ENCODE results near the gene MAGI1. TPM values are rescaled to one million over a fixed set of nuclear protein-coding genes. Genes with fewer than 3 reads are reported as not detected.

MAGI1 gene
- total RNA-seq, 1 donor from 2014 or later, result 49.8 TPM

DNA sequence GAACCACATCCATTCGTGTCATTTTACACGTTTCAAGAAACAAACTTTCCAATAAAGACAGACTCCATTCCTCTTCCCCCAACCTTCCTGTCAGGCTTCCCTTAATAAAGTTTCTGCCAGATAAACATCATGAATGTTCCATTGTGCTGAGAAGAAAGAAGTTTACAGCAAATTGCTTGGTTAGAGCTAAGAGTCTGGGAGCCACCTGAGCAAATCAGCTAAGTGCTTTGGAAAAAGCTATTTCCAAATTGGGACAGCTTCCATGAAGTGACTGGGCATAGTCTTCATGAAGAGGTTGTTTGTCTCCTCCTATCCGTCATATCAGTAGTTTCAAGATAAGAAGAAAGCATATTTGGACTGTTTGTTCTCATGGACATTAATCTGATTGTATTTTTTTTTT is 77.0 kb downstream of the MAGI1 start:
- Mint-ChIP-seq H3K4me3 (no peak overlapping the region), H3K9me3 (no peaks in the 10 kb centered on the region), H3K27ac (ENCODE audit: unreplicated experiment) (no peak overlapping the region), H3K36me3 (ENCODE audit: low read depth) (no peaks in the 10 kb centered on the region), H3K4me1 (no peaks in the 10 kb centered on the region), H3K27me3 (ENCODE audit: low read depth) (no peaks in the 10 kb centered on the region)
- TF ChIP-seq, protein P1, sequence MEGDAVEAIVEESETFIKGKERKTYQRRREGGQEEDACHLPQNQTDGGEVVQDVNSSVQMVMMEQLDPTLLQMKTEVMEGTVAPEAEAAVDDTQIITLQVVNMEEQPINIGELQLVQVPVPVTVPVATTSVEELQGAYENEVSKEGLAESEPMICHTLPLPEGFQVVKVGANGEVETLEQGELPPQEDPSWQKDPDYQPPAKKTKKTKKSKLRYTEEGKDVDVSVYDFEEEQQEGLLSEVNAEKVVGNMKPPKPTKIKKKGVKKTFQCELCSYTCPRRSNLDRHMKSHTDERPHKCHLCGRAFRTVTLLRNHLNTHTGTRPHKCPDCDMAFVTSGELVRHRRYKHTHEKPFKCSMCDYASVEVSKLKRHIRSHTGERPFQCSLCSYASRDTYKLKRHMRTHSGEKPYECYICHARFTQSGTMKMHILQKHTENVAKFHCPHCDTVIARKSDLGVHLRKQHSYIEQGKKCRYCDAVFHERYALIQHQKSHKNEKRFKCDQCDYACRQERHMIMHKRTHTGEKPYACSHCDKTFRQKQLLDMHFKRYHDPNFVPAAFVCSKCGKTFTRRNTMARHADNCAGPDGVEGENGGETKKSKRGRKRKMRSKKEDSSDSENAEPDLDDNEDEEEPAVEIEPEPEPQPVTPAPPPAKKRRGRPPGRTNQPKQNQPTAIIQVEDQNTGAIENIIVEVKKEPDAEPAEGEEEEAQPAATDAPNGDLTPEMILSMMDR (conservative IDR thresholded peaks at IDR 0.05), result no peak
- DNase-seq (ENCODE audit: low read depth, low spot score), result no peak

DNA sequence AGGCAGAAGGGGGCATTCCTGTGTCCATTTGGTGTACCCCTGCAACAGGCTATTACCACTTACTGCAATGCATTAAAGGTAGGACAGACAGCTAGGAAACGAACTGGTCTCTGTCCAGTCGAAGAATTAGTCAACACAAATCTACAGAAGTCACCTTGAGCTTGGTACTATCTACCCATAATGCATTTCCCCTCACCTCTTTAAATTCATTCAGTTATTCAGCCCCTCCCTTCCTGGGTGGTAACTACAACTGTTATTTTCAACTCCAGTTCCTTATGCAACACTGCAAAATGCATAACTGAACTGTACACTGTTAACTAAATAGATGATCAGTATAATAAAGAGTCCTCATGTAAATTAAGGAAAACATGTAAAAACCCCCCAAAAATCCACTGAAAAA is 77.6 kb downstream of the MAGI1 start:
- Mint-ChIP-seq H3K27ac (ENCODE audit: unreplicated experiment) (no peak overlapping the region), H3K4me1 (no peaks in the 10 kb centered on the region), H3K36me3 (ENCODE audit: low read depth) (no peaks in the 10 kb centered on the region), H3K9me3 (no peaks in the 10 kb centered on the region), H3K27me3 (ENCODE audit: low read depth) (no peaks in the 10 kb centered on the region), H3K4me3 (no peak overlapping the region)
- DNase-seq (ENCODE audit: low read depth, low spot score), result no peak
- TF ChIP-seq, protein P1 (conservative IDR thresholded peaks at IDR 0.05), result no peak

DNA sequence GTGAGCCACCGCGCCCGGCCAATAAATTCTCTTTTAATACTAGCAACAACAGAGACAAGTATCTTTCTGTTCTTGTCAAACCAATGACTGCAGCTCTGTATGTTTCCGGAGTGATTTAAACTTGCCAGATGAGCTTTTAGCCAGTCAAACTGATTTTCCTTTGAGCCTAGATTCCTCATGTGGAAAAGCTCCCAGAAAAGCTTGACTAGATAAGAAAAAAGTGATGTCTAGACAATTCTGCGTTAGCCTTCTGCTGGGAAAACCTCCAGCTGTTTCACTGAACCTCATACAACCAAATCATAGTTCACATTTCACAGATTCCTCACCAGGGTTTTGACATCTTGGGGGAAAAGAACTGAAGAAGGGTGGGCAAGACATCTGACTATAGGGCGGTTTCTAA is 78.6 kb downstream of the MAGI1 start:
- no peak for DNase-seq (ENCODE audit: low read depth, low spot score)
- Mint-ChIP-seq H3K4me3 (no peak overlapping the region), H3K27me3 (ENCODE audit: low read depth) (no peaks in the 10 kb centered on the region), H3K27ac (ENCODE audit: unreplicated experiment) (no peak overlapping the region), H3K9me3 (no peaks in the 10 kb centered on the region), H3K36me3 (ENCODE audit: low read depth) (no peaks in the 10 kb centered on the region), H3K4me1 (no peaks in the 10 kb centered on the region)
- TF ChIP-seq, protein P1 (conservative IDR thresholded peaks at IDR 0.05), result no peak

DNA sequence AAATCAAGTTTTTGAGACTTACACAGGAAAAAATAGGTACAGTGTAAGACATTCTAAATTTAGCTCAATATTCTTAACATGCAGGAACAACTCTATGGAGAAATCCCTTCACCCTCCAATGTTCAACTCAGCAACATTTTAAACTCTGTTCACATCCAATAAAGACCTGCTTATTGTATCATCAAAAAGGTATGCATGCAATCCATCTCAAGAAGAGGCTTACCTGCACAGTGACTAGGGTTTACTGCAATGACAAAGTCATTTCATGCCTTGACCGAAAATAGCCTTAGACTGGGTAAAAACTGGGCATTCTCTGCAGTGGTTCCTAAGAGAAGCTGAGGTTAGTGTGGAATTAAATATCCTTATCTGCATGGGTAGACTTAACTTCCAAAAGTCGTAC is 80.5 kb downstream of the MAGI1 start:
- no peaks in the 10 kb centered on the region for H3K27me3 Mint-ChIP-seq (ENCODE audit: low read depth)
- no peaks in the 10 kb centered on the region for H3K9me3 Mint-ChIP-seq
- H3K27ac Mint-ChIP-seq (ENCODE audit: unreplicated experiment), result no peak overlapping the region
- TF ChIP-seq, protein P1 (conservative IDR thresholded peaks at IDR 0.05), result no peak
- DNase-seq (ENCODE audit: low read depth, low spot score), result no peak
- no peaks in the 10 kb centered on the region for H3K4me1 Mint-ChIP-seq
- no peaks in the 10 kb centered on the region for H3K36me3 Mint-ChIP-seq (ENCODE audit: low read depth)
- no peak overlapping the region for H3K4me3 Mint-ChIP-seq

DNA sequence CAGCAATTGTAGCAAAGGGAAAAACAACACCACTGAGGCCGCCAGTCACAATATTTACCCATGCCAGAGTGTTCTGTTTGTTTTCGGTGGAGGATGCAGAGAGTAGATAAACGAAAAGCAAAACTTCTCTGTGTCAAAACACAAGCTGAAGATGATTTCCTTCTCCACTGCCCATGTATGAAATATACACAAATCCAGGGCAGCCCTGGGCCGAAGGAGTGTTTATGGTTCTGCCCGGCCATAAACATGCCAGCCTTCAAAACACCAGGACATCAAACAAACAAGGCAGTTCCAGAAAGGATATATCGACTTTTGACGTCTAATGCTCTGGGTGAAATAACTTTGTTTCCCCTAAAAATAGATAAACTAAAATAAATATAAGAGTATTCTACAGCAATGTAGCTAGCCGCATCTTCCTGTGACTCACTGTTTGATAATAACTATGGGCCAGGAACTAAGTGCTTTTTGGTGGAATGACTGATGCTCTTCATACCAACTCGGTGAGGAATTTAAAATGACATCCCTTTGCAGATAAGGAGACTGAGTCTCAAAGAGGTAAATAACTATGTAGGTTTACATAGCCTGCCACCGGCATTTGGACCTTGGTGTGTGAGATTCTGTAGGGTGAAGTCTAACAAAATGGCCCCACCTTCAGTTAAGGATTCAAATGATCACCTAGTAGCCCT is 82.8 kb downstream of the MAGI1 start:
- no peak overlapping the region for H3K4me3 Mint-ChIP-seq

More for the DNA sequence above, 82.8 kb downstream of the MAGI1 start:
- no peaks in the 10 kb centered on the region for H3K9me3 Mint-ChIP-seq
- no peak for DNase-seq (ENCODE audit: low read depth, low spot score)
- H3K27ac Mint-ChIP-seq (ENCODE audit: unreplicated experiment), result no peak overlapping the region
- H3K4me1 Mint-ChIP-seq, result peaks cover 1% of the 10 kb centered on the region
- TF ChIP-seq, protein P1 (conservative IDR thresholded peaks at IDR 0.05), result no peak
- no peaks in the 10 kb centered on the region for H3K36me3 Mint-ChIP-seq (ENCODE audit: low read depth)
- no peaks in the 10 kb centered on the region for H3K27me3 Mint-ChIP-seq (ENCODE audit: low read depth)

All from neural crest cell (in vitro differentiated cells).